Mucosa of stomach (tissue), 1 donor: ENCODE measurements around the gene TTLL13.
A peak's percentile ranks its signal among the peaks of the same experiment; 100 is the strongest.

Experiments used
- H3K27me3 ChIP-seq: one replicate; pipeline ENCODE4 v1.7.0; 2013; ENCODE audit warnings: mild to moderate bottlenecking, low read length; ENCODE audit not compliant: control insufficient read depth, insufficient read depth
- H3K36me3 ChIP-seq: one replicate; pipeline ENCODE4 v1.7.0; 2013; ENCODE audit warnings: low read length; ENCODE audit not compliant: control insufficient read depth, insufficient read depth
- H3K4me1 ChIP-seq: one replicate; pipeline ENCODE4 v1.7.0; 2013; ENCODE audit warnings: mild to moderate bottlenecking, low read length; ENCODE audit not compliant: control insufficient read depth, insufficient read depth
- H3K4me3 ChIP-seq: one replicate; pipeline ENCODE4 v1.7.0; 2013; ENCODE audit warnings: low read length
- H3K9ac ChIP-seq: one replicate; pipeline ENCODE4 v1.7.0; 2013; ENCODE audit warnings: mild to moderate bottlenecking, low read length, moderate library complexity
- H3K9me3 ChIP-seq: one replicate; pipeline ENCODE4 v1.7.0; 2013; ENCODE audit warnings: mild to moderate bottlenecking, low read length, moderate library complexity; ENCODE audit not compliant: control insufficient read depth
- donor health status: Pancreatic carcinoma.

The TTLL13 gene

GRCh38 chr15:90221246-90221900 lies 28.0 kb upstream of the TTLL13 start:
- Histone ChIP-seq H3K4me3 (no peak overlapping the region), H3K36me3 (peaks cover 5% of the 10 kb centered on the region), H3K9me3 (no peaks in the 10 kb centered on the region), H3K9ac (peak overlapping the region; percentile 47), H3K4me1 (peaks cover 13% of the 10 kb centered on the region), H3K27me3 (no peaks in the 10 kb centered on the region)

GRCh38 chr15:90222547-90222946 lies 26.8 kb upstream of the TTLL13 start:
- Histone ChIP-seq H3K27me3 (no peaks in the 10 kb centered on the region), H3K4me3 (no peak overlapping the region), H3K36me3 (peaks cover 5% of the 10 kb centered on the region), H3K9ac (no peak overlapping the region), H3K9me3 (no peaks in the 10 kb centered on the region), H3K4me1 (peaks cover 13% of the 10 kb centered on the region)

- Histone ChIP-seq H3K4me1 (peaks cover 13% of the 10 kb centered on the region), H3K36me3 (peaks cover 6% of the 10 kb centered on the region), H3K9ac (no peak overlapping the region)
These were observed 25.8 kb upstream of the TTLL13 start for GRCh38 chr15:90223441-90224165.

GRCh38 chr15:90225047-90225446 lies 24.3 kb upstream of the TTLL13 start:
- Histone ChIP-seq H3K4me1 (peaks cover 15% of the 10 kb centered on the region), H3K4me3 (no peak overlapping the region), H3K9ac (no peak overlapping the region), H3K9me3 (no peaks in the 10 kb centered on the region), H3K36me3 (peaks cover 13% of the 10 kb centered on the region), H3K27me3 (no peaks in the 10 kb centered on the region)

More at GRCh38 chr15:90223441-90224165, 25.8 kb upstream of the TTLL13 start:
- no peak overlapping the region for H3K4me3 ChIP-seq
- H3K27me3 ChIP-seq, result no peaks in the 10 kb centered on the region
- no peaks in the 10 kb centered on the region for H3K9me3 ChIP-seq

- Histone ChIP-seq H3K9ac (no peak overlapping the region), H3K4me3 (no peak overlapping the region), H3K9me3 (no peaks in the 10 kb centered on the region), H3K4me1 (peaks cover 19% of the 10 kb centered on the region), H3K27me3 (no peaks in the 10 kb centered on the region), H3K36me3 (peaks cover 17% of the 10 kb centered on the region)
These were observed 23.7 kb upstream of the TTLL13 start for GRCh38 chr15:90225504-90226234.

GRCh38 chr15:90227336-90227735 lies 22.0 kb upstream of the TTLL13 start:
- H3K4me1 ChIP-seq, result peaks cover 30% of the 10 kb centered on the region
- H3K27me3 ChIP-seq, result no peaks in the 10 kb centered on the region
- H3K9ac ChIP-seq, result no peak overlapping the region
- no peaks in the 10 kb centered on the region for H3K9me3 ChIP-seq
- no peak overlapping the region for H3K4me3 ChIP-seq
- H3K36me3 ChIP-seq, result peaks cover 25% of the 10 kb centered on the region

- no peak overlapping the region for H3K9ac ChIP-seq
These were observed 21.3 kb upstream of the TTLL13 start for GRCh38 chr15:90227816-90228772.

GRCh38 chr15:90228960-90229359 lies 20.4 kb upstream of the TTLL13 start:
- H3K27me3 ChIP-seq, result no peaks in the 10 kb centered on the region
- H3K9ac ChIP-seq, result no peak overlapping the region
- H3K4me3 ChIP-seq, result no peak overlapping the region
- no peaks in the 10 kb centered on the region for H3K9me3 ChIP-seq
- H3K4me1 ChIP-seq, result peaks cover 37% of the 10 kb centered on the region
- H3K36me3 ChIP-seq, result peaks cover 20% of the 10 kb centered on the region

More at GRCh38 chr15:90227816-90228772, 21.3 kb upstream of the TTLL13 start:
- H3K36me3 ChIP-seq, result peaks cover 24% of the 10 kb centered on the region
- H3K4me3 ChIP-seq, result no peak overlapping the region
- H3K4me1 ChIP-seq, result peaks cover 37% of the 10 kb centered on the region
- H3K27me3 ChIP-seq, result no peaks in the 10 kb centered on the region
- no peaks in the 10 kb centered on the region for H3K9me3 ChIP-seq

- Histone ChIP-seq H3K4me1 (peaks cover 43% of the 10 kb centered on the region), H3K36me3 (peaks cover 20% of the 10 kb centered on the region), H3K4me3 (no peak overlapping the region), H3K9me3 (no peaks in the 10 kb centered on the region), H3K9ac (peak overlapping the region; percentile 54), H3K27me3 (no peaks in the 10 kb centered on the region)
These were observed 19.3 kb upstream of the TTLL13 start for GRCh38 chr15:90230071-90230494.

GRCh38 chr15:90230610-90231009 lies 18.7 kb upstream of the TTLL13 start:
- H3K4me3 ChIP-seq, result no peak overlapping the region
- H3K36me3 ChIP-seq, result peaks cover 20% of the 10 kb centered on the region
- peaks cover 44% of the 10 kb centered on the region for H3K4me1 ChIP-seq
- H3K27me3 ChIP-seq, result no peaks in the 10 kb centered on the region
- H3K9me3 ChIP-seq, result no peaks in the 10 kb centered on the region
- peak overlapping the region; percentile 54 for H3K9ac ChIP-seq
